ENCODE data around the gene MORN1.

DNA sequence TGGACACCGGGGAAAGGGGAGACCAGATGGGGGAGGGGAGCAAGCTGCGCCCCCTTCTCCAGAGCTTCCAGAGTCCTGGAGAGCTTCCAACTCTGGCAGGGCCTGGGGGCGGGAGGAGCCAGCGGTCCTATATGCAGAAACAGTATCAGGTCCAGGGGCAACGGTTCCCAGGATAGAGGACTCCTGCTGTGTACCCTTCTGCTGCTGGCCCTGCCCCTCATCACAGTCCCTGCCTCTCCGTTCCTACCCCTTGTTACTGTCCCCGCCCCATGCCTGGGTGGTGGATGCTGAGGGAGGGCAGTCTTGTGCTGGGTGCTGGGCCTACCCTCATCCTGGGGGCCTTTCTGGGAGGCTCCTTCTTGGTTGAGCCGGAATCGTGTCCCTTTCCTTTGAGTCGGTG lies 40.2 kb upstream of the MORN1 start:
- TF ChIP-seq, protein P1, sequence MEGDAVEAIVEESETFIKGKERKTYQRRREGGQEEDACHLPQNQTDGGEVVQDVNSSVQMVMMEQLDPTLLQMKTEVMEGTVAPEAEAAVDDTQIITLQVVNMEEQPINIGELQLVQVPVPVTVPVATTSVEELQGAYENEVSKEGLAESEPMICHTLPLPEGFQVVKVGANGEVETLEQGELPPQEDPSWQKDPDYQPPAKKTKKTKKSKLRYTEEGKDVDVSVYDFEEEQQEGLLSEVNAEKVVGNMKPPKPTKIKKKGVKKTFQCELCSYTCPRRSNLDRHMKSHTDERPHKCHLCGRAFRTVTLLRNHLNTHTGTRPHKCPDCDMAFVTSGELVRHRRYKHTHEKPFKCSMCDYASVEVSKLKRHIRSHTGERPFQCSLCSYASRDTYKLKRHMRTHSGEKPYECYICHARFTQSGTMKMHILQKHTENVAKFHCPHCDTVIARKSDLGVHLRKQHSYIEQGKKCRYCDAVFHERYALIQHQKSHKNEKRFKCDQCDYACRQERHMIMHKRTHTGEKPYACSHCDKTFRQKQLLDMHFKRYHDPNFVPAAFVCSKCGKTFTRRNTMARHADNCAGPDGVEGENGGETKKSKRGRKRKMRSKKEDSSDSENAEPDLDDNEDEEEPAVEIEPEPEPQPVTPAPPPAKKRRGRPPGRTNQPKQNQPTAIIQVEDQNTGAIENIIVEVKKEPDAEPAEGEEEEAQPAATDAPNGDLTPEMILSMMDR (IDR thresholded peaks at IDR 0.05), result no peak
- no peak for TF ChIP-seq POLR2A (IDR thresholded peaks at IDR 0.05)
- no peak for TF ChIP-seq POLR2AphosphoS5 (IDR thresholded peaks at IDR 0.05; ENCODE audit: insufficient read depth in 1 of 2, low read depth in 1 of 2)
